ENCODE data around the gene SERTAD2. TPM values are rescaled to one million over a fixed set of nuclear protein-coding genes. Genes with fewer than 3 reads are reported as not detected.

Gene SERTAD2
- total and polyA plus RNA-seq, 2 donors (not counting 3 experiments of a cell fraction or from before 2014, with no cell fraction given), result 5.5 to 11.2 TPM

DNA sequence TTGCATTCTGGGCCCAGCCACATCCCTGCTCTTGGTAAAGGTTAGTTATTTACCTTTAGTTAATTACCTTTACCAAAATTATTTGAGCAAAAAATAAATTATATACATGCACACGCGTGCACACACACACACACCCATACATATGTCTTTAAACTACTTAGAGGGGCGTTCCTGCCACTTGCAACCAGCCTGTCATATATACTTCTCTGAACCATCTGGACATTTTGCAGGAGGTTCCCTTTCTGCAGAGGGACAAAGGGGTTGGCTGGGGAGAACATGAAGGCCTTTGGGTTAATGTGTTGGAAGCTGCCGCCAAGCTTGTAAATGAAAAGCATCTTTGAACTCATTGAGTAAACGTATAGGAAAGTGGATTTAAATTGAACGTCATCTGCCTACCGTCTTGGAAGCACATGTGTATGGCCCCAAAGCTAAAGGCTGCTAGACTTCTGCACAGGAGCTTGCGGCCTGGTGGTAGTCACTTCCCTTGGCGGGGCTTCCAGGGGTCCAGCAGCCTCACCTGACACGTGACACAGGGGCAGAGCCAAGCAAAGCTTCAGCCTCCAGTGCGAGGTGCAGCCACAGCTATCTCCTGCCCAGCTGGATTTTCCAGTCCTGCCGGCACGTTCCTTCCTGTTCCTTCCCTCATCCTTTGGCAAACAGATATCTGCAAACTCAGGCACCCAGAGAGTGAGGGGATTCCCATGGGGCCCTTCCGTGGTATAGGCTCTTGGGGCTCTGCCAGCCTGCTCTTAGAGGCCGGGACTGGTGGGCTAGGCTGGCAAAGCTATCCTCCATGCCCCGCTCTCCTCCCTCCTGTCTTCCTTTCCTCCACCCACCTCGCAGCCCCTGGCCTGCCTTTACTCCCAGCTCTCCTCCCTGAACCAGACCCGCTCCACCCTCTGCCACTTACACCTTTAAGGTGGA, 46.1 kb downstream of the SERTAD2 start:
- Histone ChIP-seq H3K4me2 (ENCODE audit: insufficient read depth, low read length) (no peak overlapping the region), H2AFZ (ENCODE audit: low read depth, low read length) (no peak overlapping the region), H3K36me3 (ENCODE audit: control insufficient read depth in 2 of 2, extremely low read depth in 1 of 2, insufficient read depth in 2 of 2, low read length in 2 of 2) (no peaks in the 10 kb centered on the region), H3K4me1 (ENCODE audit: control insufficient read depth, extremely low read depth, insufficient read depth, low read length) (no peaks in the 10 kb centered on the region), H3K27ac (ENCODE audit: insufficient read depth, low read depth, low read length) (no peak overlapping the region), H3K9me1 (replicated peaks; ENCODE audit: control insufficient read depth, extremely low read depth, insufficient read depth, low read length) (no peaks in the 10 kb centered on the region), H3K9me3 (replicated peaks; ENCODE audit: control insufficient read depth, insufficient read depth, low read length) (no peaks in the 10 kb centered on the region), H3K79me2 (ENCODE audit: control insufficient read depth, insufficient read depth, low read length) (no peaks in the 10 kb centered on the region), H4K20me1 (replicated peaks; ENCODE audit: control insufficient read depth, extremely low read depth, insufficient read depth, low read length) (no peaks in the 10 kb centered on the region), H3K9ac (replicated peaks; ENCODE audit: extremely low read depth, insufficient read depth, low read length) (no peak overlapping the region), H3K4me3 (replicated peaks in 1 of 3; ENCODE audit: insufficient read depth in 1 of 3, low read depth in 1 of 3, low read length in 3 of 3) (no peak overlapping the region), H3K27me3 (ENCODE audit: control insufficient read depth in 2 of 2, insufficient read depth in 2 of 2, low read length in 2 of 2) (peaks cover 0 to under 1% of the 10 kb centered on the region in 2 experiments)
- FAIRE-seq, result no peak
- ChIA-PET POLR2A (no interaction called here), CTCF (interaction anchor here (1.0 to 4.9 kb wide), 10 partner anchors 11 to 277 kb away, joined by 4 to 18 read pairs (median 4); no protein-coding TSS in a partner anchor)
- dilution Hi-C loops (cut with MboI; ENCODE audit: extremely low pct_ligation_motif_present, low sequenced_read_pairs), result no loop called here
- intact Hi-C loops (cut with micrococcal nuclease), result loop anchor here (2.0 kb wide), 1 partner anchor 37 kb away; no protein-coding TSS in a partner anchor
- no TSS peak for BruUV-seq (replicated peaks)
- DNase-seq (ENCODE audit: low read depth, low spot score), result no peak
- TF ChIP-seq JUN (IDR thresholded peaks at IDR 0.05; ENCODE audit: borderline replicate concordance, insufficient read depth, insufficient read length, low read depth) (no peak), FOS (IDR thresholded peaks at IDR 0.05; ENCODE audit: borderline replicate concordance, insufficient read depth, low read length) (no peak), POLR2A (IDR thresholded peaks at IDR 0.05; ENCODE audit: low read depth, low read length) (no peak), EZH2 (IDR thresholded peaks at IDR 0.05; ENCODE audit: borderline replicate concordance, low read depth, low read length, severe bottlenecking) (no peak), POLR2AphosphoS5 (IDR thresholded peaks at IDR 0.05; ENCODE audit: insufficient read depth, low read depth, low read length) (no peak), GATA2 (IDR thresholded peaks at IDR 0.05; ENCODE audit: insufficient read depth, insufficient read length, low read depth, low read length) (no peak), MYC (IDR thresholded peaks at IDR 0.05; ENCODE audit: low read depth, low read length) (no peak)
- TF ChIP-seq, protein P1, sequence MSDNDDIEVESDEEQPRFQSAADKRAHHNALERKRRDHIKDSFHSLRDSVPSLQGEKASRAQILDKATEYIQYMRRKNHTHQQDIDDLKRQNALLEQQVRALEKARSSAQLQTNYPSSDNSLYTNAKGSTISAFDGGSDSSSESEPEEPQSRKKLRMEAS (IDR thresholded peaks at IDR 0.05; ENCODE audit: insufficient read depth, insufficient read length), result no peak
- TF ChIP-seq, protein P2, sequence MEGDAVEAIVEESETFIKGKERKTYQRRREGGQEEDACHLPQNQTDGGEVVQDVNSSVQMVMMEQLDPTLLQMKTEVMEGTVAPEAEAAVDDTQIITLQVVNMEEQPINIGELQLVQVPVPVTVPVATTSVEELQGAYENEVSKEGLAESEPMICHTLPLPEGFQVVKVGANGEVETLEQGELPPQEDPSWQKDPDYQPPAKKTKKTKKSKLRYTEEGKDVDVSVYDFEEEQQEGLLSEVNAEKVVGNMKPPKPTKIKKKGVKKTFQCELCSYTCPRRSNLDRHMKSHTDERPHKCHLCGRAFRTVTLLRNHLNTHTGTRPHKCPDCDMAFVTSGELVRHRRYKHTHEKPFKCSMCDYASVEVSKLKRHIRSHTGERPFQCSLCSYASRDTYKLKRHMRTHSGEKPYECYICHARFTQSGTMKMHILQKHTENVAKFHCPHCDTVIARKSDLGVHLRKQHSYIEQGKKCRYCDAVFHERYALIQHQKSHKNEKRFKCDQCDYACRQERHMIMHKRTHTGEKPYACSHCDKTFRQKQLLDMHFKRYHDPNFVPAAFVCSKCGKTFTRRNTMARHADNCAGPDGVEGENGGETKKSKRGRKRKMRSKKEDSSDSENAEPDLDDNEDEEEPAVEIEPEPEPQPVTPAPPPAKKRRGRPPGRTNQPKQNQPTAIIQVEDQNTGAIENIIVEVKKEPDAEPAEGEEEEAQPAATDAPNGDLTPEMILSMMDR (IDR thresholded peaks at IDR 0.05; ENCODE audit: extremely low read depth in 1 of 2, insufficient read depth in 1 of 2, low read depth in 1 of 2, low read length in 2 of 2), result no peak

Data from endothelial cell of umbilical vein (primary cell).